GM12878 (cell line): ENCODE results near the gene ZNF75A. TPM values are rescaled to one million over a fixed set of nuclear protein-coding genes. Genes with fewer than 3 reads are reported as not detected.

ENCODE experiments used
- BCL11A ChIP-seq: IDR thresholded peaks from 2 replicates; pipeline ENCODE4 v1.6.1; 2011; ENCODE audit warnings: low read depth, low read length
- BHLHE40 ChIP-seq, 2 experiments: fragments of 450-650 bp in 1 of 2; IDR thresholded peaks; 2 replicates each; pipeline ENCODE4 v1.6.1; 2011 to 2017; ENCODE audit warnings: low read depth in 2 of 2, borderline replicate concordance in 1 of 2, improper control_type of control experiment in 1 of 2, low read length in 1 of 2, mild to moderate bottlenecking in 1 of 2
- EGR1 ChIP-seq, 2 experiments: IDR thresholded peaks; 1 replicate in 1 of 2; 2 replicates in 1 of 2; pipeline ENCODE4 v1.6.1; 2011 to 2012; ENCODE audit warnings: low read depth in 2 of 2, low read length in 2 of 2, borderline replicate concordance in 1 of 2, mild to moderate bottlenecking in 1 of 2, moderate library complexity in 1 of 2
- GABPA ChIP-seq: IDR thresholded peaks from 2 replicates; pipeline ENCODE4 v1.6.1; 2014; ENCODE audit warnings: antibody characterized with exemption, low read depth, mild to moderate bottlenecking, inconsistent platforms
- HDAC2 ChIP-seq: fragments of 200-600 bp; sonication (generic); IDR thresholded peaks from 2 replicates; pipeline ENCODE4 v1.6.1; 2017
- IKZF2 ChIP-seq, 2 experiments: fragments of 450-650 bp; IDR thresholded peaks; 2 replicates each; pipeline ENCODE4 v1.6.1; 2017; ENCODE audit warnings: mild to moderate bottlenecking in 2 of 2, moderate library complexity in 2 of 2
- NR2C1 ChIP-seq: fragments of 450-650 bp; IDR thresholded peaks from 2 replicates; pipeline ENCODE4 v1.6.1; 2017; ENCODE audit warnings: antibody characterized with exemption, mild to moderate bottlenecking, moderate library complexity
- NR2C2 ChIP-seq: IDR thresholded peaks from 2 replicates; pipeline ENCODE4 v1.6.1; 2011; ENCODE audit warnings: borderline replicate concordance, low read depth; ENCODE audit not compliant: control insufficient read depth, insufficient read length
- NR2F1 ChIP-seq: fragments of 450-650 bp; conservative IDR thresholded peaks from 2 replicates; pipeline ENCODE4 v1.6.1; 2017; ENCODE audit warnings: mild to moderate bottlenecking
- YY1 ChIP-seq: IDR thresholded peaks from 2 replicates; pipeline ENCODE4 v1.6.1; 2011; ENCODE audit warnings: low read depth, mild to moderate bottlenecking, low read length
- ZNF24 ChIP-seq: fragments of 450-650 bp; IDR thresholded peaks from 2 replicates; pipeline ENCODE4 v1.6.1; 2017; ENCODE audit warnings: antibody characterized with exemption, mild to moderate bottlenecking
- polyA plus RNA-seq, 11 experiments: library from polyadenylated mRNA; depleted of rRNA in 4 of 11; unstranded in 6 of 11; stranded (reverse) in 5 of 11; fragments of >200 nt; fragmentation: Nextera tagmentation in 4 of 11; fragmentation: Illumina TruSeq in 1 of 11; extraction: Ambion mirVana in 4 of 11; extraction: Trizol in 1 of 11; gene quantifications; 1 replicate in 1 of 11; 2 replicates in 10 of 11; pipeline versions ENCODE4 v1.2.1 to v1.2.3, GENCODE V29; 2011 to 2016; ENCODE audit warnings: inconsistent platforms in 2 of 11, missing spikeins in 2 of 11, low read depth in 1 of 11
- total RNA-seq, 4 experiments: library from RNA; depleted of rRNA in 3 of 4; stranded (reverse); fragments of >200 nt in 3 of 4; fragmentation: Illumina TruSeq in 1 of 4; extraction: Trizol in 1 of 4; gene quantifications; 2 replicates each; pipeline versions ENCODE4 v1.2.1 to v1.2.3, GENCODE V29; 2013 to 2021
- TF ChIP-seq, protein P1 (sequence below): IDR thresholded peaks from 2 replicates; pipeline ENCODE4 v1.6.1; 2012; ENCODE audit warnings: low read depth, low read length, improper control_type of control experiment
- TF ChIP-seq, protein P2 (sequence below): fragments of 450-650 bp; formaldehyde crosslinking; IDR thresholded peaks from 2 replicates; pipeline ENCODE4 v1.5.0; 2022; ENCODE audit warnings: mild to moderate bottlenecking, missing genetic modification characterization
- TF ChIP-seq, protein P3 (sequence below): fragments of 450-650 bp; IDR thresholded peaks from 2 replicates; pipeline ENCODE4 v1.6.1; 2017; ENCODE audit warnings: mild to moderate bottlenecking
- TF ChIP-seq, protein P4 (sequence below): IDR thresholded peaks from 2 replicates; pipeline ENCODE4 v1.6.1; 2011; ENCODE audit warnings: borderline replicate concordance, low read depth, mild to moderate bottlenecking, moderate library complexity, low read length; ENCODE audit not compliant: insufficient read depth, poor library complexity, severe bottlenecking
- TF ChIP-seq, protein P5 (sequence below): fragments of 450-650 bp; IDR thresholded peaks from 2 replicates; pipeline ENCODE4 v1.6.1; 2017; ENCODE audit warnings: low read depth, mild to moderate bottlenecking, moderate library complexity

ZNF75A gene
- total and polyA plus RNA-seq, 10 of the 15 experiments (the other 5 are each of a cell fraction or from before 2014, with no cell fraction given) = 7.4 to 21.2 (median 16.1) TPM

DNA sequence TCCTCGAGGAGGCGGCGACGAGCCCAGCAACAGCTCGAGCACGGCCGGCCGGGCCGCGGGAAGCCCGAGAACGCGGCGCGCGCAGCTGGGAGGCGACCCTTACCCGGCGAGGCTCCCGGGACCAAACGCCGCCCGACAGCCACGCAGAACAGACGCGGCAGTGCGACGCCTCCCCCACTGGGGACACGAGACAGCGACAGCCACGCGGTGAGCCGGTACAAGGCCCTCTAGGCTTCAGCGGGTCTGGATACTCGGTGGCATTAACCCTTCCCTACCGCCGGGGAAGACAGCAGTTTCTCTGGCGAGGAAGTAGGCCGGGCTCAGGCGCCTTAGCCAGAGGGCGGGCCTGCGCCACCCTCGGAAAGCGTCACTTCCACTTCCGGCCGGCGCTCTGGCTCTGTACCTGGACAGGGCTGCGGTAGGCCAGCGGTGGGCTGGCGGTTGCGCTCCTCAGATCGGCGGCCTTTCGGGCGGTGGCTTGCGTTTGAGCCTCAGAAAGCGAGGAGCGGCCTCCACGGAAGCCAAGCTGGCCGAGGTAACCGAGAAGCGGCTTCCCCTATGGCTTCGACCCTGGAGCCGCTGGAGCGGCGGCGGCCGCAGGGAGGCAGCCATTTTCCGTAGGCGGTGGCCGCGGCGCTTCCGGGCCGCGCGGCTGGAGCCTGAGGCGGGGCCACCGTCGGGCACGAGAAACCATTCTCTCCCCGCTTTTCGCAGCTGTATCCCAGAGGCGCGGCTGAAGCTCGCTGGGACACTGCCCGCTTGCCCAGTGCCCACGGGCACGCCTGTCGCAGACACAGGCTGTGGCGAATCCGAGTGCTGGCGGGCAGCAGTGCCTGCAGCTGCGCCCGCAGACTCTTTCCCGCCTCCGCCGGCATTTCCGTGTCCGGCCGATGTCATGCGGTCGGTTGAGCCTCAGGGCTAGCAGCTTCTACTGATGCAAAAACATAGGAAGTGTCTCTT lies at the start of gene ZNF75A, which contains the start of gene TIGD7 (continued):
- TF ChIP-seq, protein P1, sequence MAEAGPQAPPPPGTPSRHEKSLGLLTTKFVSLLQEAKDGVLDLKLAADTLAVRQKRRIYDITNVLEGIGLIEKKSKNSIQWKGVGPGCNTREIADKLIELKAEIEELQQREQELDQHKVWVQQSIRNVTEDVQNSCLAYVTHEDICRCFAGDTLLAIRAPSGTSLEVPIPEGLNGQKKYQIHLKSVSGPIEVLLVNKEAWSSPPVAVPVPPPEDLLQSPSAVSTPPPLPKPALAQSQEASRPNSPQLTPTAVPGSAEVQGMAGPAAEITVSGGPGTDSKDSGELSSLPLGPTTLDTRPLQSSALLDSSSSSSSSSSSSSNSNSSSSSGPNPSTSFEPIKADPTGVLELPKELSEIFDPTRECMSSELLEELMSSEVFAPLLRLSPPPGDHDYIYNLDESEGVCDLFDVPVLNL = no peak
- TF ChIP-seq GABPA (peak; percentile 88), NR2C1 (peak; percentile 51), HDAC2 (no peak), BCL11A (no peak), ZNF24 (no peak), IKZF2 (IDR thresholded peaks at IDR 0.05) (peak in 1 of 2 experiments; percentile 20; a peak in 1 of 4 replicates), YY1 (peak; percentile 95), EGR1 (IDR thresholded peaks at IDR 0.05; ENCODE audit: borderline replicate concordance in 1 of 2, low read depth in 2 of 2, low read length in 2 of 2) (peak in 1 of 2 experiments; percentile 43; a peak in 1 of 3 replicates), NR2F1 (peak; percentile 50; the same call in 1 of the 2 replicates), NR2C2 (no peak), BHLHE40 (IDR thresholded peaks at IDR 0.05; ENCODE audit: borderline replicate concordance in 1 of 2, low read depth in 2 of 2, low read length in 1 of 2) (peak; percentile 36 to 78; a peak in 3 of 4 replicates)
- TF ChIP-seq, protein P2, sequence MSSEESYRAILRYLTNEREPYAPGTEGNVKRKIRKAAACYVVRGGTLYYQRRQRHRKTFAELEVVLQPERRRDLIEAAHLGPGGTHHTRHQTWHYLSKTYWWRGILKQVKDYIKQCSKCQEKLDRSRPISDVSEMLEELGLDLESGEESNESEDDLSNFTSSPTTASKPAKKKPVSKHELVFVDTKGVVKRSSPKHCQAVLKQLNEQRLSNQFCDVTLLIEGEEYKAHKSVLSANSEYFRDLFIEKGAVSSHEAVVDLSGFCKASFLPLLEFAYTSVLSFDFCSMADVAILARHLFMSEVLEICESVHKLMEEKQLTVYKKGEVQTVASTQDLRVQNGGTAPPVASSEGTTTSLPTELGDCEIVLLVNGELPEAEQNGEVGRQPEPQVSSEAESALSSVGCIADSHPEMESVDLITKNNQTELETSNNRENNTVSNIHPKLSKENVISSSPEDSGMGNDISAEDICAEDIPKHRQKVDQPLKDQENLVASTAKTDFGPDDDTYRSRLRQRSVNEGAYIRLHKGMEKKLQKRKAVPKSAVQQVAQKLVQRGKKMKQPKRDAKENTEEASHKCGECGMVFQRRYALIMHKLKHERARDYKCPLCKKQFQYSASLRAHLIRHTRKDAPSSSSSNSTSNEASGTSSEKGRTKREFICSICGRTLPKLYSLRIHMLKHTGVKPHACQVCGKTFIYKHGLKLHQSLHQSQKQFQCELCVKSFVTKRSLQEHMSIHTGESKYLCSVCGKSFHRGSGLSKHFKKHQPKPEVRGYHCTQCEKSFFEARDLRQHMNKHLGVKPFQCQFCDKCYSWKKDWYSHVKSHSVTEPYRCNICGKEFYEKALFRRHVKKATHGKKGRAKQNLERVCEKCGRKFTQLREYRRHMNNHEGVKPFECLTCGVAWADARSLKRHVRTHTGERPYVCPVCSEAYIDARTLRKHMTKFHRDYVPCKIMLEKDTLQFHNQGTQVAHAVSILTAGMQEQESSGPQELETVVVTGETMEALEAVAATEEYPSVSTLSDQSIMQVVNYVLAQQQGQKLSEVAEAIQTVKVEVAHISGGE = no peak
- TF ChIP-seq, protein P3, sequence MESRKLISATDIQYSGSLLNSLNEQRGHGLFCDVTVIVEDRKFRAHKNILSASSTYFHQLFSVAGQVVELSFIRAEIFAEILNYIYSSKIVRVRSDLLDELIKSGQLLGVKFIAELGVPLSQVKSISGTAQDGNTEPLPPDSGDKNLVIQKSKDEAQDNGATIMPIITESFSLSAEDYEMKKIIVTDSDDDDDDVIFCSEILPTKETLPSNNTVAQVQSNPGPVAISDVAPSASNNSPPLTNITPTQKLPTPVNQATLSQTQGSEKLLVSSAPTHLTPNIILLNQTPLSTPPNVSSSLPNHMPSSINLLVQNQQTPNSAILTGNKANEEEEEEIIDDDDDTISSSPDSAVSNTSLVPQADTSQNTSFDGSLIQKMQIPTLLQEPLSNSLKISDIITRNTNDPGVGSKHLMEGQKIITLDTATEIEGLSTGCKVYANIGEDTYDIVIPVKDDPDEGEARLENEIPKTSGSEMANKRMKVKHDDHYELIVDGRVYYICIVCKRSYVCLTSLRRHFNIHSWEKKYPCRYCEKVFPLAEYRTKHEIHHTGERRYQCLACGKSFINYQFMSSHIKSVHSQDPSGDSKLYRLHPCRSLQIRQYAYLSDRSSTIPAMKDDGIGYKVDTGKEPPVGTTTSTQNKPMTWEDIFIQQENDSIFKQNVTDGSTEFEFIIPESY = no peak
- TF ChIP-seq, protein P4, sequence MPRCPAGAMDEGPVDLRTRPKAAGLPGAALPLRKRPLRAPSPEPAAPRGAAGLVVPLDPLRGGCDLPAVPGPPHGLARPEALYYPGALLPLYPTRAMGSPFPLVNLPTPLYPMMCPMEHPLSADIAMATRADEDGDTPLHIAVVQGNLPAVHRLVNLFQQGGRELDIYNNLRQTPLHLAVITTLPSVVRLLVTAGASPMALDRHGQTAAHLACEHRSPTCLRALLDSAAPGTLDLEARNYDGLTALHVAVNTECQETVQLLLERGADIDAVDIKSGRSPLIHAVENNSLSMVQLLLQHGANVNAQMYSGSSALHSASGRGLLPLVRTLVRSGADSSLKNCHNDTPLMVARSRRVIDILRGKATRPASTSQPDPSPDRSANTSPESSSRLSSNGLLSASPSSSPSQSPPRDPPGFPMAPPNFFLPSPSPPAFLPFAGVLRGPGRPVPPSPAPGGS = no peak
- TF ChIP-seq, protein P5, sequence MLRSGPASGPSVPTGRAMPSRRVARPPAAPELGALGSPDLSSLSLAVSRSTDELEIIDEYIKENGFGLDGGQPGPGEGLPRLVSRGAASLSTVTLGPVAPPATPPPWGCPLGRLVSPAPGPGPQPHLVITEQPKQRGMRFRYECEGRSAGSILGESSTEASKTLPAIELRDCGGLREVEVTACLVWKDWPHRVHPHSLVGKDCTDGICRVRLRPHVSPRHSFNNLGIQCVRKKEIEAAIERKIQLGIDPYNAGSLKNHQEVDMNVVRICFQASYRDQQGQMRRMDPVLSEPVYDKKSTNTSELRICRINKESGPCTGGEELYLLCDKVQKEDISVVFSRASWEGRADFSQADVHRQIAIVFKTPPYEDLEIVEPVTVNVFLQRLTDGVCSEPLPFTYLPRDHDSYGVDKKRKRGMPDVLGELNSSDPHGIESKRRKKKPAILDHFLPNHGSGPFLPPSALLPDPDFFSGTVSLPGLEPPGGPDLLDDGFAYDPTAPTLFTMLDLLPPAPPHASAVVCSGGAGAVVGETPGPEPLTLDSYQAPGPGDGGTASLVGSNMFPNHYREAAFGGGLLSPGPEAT = peak; percentile 80; the same call in 1 of the 2 replicates
